Pulmonary artery endothelial cell (primary cell): ENCODE data around the gene VARS2. TPM values are rescaled to one million over a fixed set of nuclear protein-coding genes. Genes with fewer than 3 reads are reported as not detected.

Experiments
- DNase-seq: peaks from one replicate; pipeline ENCODE4 v3.0.0-alpha.2; 2011; ENCODE audit warnings: low read depth, low spot score
- total RNA-seq: library from RNA; depleted of rRNA; stranded (reverse); fragments of >200 nt; gene quantifications from 2 replicates; pipeline ENCODE4 v1.2.3, GENCODE V29; 2014

Gene VARS2
- total RNA-seq, 1 donor from 2014 or later = 15.9 TPM

- no peak for DNase-seq
Observed at GRCh38 chr6:30928677-30929076, 14.6 kb downstream of the VARS2 start.

DNA sequence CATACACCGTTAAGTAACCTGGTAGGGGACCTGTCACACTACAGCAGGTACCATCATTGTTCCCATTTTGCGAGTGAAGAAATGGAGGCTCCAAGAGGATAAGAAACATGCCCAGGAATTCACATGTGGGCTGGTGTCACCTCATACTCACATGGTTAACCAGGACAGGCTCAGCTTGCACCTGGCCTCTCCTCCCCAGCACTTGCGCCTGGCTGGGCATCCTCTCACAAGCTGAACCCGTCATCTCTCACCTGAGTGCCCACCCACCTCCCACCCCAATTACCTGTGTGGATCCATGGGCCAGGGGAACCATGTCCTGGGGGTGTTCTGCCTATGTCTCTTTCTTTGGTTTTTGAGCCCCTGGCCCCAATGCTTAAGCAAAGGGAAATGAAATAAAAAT lies 16.5 kb downstream of the VARS2 start:
- no peak for DNase-seq

GRCh38 chr6:30931272-30931671 lies 17.2 kb downstream of the VARS2 start:
- no peak for DNase-seq

DNA sequence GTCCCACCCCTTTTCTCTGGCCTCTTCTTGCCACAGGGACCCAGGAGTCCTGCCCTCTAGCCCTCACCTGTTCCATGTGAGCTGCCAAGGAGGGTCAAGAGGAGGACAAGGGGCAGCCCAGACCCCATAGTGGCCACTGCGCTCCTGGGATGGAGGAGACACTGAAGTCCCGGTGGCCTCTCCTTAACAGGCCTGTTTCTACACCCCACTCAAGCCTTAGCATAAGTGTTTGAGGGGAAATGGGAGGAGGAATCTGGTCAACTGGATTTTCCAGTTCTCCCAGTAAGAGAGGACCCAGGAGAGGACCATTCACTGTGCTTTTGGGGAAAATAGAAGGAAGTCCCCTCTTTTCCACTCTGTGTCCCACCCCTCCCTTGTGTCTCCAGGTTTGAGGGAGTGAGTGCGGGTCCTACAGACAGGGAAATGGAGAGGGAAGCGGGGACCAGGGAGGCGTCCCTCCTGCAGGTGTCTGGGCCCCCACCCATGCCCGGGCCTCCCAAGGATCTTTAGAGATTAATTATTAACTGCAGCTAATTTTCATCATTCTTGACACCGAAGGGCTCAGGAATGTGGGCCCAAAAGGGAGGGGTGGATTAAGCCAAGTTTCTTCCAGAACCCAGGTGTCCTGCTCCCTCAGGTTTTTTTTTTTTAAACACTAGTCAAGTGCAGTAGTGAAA lies 18.1 kb downstream of the VARS2 start, which contains the start of gene SFTA2:
Gene SFTA2 (minus strand): TSS at position 202 of the 677 bp plus-strand sequence. CDS start 74 bp downstream, at position 128.
- no peak for DNase-seq

GRCh38 chr6:30932665-30933365 lies 18.8 kb downstream of the VARS2 start:
- no peak for DNase-seq

DNA sequence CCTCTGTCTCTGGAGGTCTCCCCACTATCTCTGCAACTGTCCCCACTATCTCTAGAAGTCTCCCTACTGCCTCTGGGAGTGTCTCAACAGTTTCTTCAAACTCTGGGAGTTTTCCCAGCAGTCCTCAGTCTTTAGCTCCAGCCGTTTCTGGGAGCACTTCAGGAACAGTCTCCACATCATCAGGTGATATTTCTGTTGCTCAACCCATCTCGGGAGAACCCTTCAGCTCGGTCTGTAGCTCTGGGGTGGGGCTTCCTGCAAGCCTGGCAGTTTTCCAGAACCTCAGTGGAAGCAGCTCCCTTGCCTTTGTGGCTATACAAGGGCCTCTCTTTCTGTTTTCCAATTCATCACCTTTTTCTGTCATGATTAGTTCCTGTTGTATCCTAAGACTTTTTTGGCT lies 21.0 kb downstream of the VARS2 start:
- DNase-seq = no peak

DNA sequence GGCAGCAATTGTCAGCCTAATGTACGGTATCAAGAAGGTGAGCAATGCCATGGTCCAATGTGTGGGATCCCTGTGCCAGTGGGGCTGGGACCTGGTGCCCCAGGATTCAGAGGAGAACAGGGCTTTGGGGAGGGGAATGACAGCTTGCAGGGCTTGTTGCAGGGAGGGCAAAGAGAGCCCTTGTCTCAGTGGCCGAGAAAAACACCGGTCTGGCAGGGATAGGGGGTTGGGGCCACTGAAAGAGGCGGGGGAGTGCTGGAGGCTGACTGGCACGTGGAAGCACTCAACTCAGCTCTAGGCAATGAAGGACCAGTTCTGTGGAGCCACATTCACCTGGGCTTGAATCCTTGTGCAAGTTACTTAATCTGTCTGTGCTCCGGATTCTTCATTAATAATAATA lies 23.2 kb downstream of the VARS2 start:
- DNase-seq = no peak

DNA sequence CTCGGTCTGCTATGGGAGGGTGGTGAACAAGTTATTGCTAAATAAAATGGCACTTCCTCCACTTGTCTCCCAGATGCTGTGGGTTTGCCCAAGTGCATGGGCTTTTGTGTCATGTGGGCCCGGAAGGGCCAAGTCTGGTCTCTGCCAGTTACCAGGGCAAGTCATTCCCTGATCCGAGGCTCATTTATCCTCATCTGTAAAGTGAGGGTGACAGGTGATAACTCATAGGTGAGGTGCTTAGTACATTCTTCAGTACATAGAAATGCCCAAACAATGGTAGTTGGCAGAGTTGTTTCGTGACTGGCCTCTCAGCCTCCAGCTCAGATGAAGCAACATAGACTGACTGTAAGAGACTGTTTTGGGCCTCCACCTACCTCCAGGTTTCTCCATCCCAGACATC lies 24.7 kb downstream of the VARS2 start:
- no peak for DNase-seq

GRCh38 chr6:30939473-30939872 lies 25.4 kb downstream of the VARS2 start:
- DNase-seq = no peak

GRCh38 chr6:30940361-30940986 lies 26.4 kb downstream of the VARS2 start, which contains the start of gene MUCL3:
MUCL3 (plus strand) TSS chr6:30940973; CDS start chr6:30941000, 27 bp downstream.
- no peak for DNase-seq

GRCh38 chr6:30942338-30943060 lies 28.5 kb downstream of the VARS2 start:
- peak; percentile 29 for DNase-seq

- no peak for DNase-seq
Observed at GRCh38 chr6:30944051-30944450, 30.0 kb downstream of the VARS2 start.

DNA sequence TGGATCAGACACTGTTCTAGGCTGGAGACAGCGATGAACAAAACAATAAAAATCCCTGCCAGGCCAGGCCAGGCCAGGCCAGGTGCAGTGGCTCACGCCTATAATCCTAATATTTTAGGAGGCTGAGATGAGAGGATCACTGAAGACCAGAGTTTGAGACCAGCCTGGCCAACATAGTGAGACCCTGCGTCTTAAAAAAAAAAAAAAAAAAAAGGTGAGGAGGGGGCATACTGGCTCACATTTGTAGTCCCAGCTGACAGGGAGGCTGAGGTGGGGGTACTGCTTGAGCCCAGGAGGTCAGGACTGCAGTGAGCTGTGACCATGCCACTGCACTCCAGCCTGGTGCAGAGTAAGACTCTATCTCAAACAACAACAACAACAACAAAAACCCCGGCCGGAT lies 31.2 kb downstream of the VARS2 start:
- no peak for DNase-seq

DNA sequence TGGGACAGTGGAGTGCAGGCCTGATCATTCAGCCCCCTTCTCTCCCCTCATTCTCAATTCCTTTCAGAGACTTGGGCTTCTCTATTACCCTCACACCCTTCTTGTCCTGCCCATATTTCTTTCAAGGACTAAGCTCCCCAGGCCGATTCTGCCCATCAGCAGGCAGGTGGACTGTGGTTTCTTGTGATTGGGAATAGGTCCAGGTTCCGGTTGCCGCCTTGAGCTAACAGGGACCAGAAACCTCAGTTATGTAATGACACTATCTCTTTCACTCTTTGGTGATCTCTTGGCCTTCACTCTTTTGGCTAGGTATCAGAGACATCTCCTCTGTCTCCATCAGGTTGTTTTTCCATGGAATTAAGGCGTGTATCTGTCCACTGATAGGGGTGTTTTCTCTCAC lies 33.2 kb downstream of the VARS2 start:
- no peak for DNase-seq

DNA sequence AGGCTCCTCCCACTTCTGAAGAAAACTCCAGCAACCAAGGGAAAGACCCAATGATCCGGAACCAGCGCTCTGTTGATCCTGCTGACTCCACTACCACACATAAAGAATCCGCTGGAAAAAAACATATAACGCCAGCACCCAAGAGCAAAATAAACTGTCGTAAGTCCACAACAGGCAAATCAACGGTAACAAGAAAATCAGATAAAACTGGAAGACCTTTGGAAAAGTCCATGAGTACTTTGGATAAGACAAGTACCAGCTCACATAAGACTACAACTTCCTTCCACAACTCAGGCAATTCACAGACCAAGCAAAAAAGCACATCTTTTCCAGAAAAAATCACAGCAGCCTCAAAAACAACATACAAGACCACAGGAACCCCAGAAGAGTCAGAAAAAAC lies 34.8 kb downstream of the VARS2 start:
- DNase-seq = no peak

- no peak for DNase-seq
Observed at GRCh38 chr6:30951907-30952469, 38.0 kb downstream of the VARS2 start.

DNA sequence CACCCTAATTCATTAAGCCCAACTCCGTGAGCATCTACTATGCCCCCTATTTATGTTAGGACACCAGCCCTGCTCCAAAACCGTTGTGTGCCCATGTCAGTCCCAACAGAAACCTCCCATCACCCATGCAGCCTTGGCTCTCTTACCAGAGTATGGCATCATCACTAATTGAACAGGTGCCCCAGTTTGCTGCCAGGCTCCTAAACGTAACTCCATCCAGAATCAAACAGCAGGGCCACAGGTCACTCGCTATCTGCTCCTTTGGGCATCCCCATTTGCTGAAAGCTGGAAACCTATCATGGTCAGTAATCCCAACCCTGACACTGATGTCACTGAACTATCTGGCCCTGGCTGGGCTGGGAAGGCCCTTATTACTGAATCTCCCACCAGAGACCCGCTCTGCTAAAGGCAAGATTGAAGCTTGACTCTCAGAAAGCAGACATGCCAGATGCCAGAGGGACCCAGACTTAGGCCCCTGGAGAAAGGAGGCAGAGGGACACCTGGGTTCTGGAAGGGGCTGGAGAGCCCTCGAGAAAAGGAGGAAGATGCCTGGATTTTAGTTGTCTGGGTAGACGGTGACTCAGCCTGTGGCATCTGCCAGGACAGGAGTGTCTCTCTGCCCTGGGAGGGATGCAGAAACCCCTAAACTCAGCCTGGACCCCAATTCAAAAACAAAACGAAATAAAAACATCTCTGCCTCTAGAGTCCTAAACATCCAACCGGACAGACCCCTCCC lies 40.8 kb downstream of the VARS2 start:
- no peak for DNase-seq

- no peak for DNase-seq
Observed at GRCh38 chr6:30955367-30956042, 41.5 kb downstream of the VARS2 start.

GRCh38 chr6:30957716-30958115 lies 43.7 kb downstream of the VARS2 start:
- no peak for DNase-seq
